HEK293 (cell line): ENCODE measurements around the gene AMIGO1.

ENCODE experiments used
- CTCF ChIA-PET: fragments of 350-600 bp; formaldehyde crosslinking; extraction: SDS; loops from one replicate; lab custom pipeline; 2021; ENCODE audit warnings: antibody characterized with exemption; lab: Yijun Ruan, JAX
- POLR2A ChIA-PET: fragments of 300-600 bp; formaldehyde crosslinking; extraction: SDS; loops from one replicate; lab custom pipeline; 2020; ENCODE audit warnings: antibody characterized with exemption, inconsistent platforms; lab: Yijun Ruan, JAX
- H3K27ac ChIP-seq: fragments of 200-500 bp; sonication (Bioruptor generic); 2 replicates; pipeline ENCODE4 v1.5.1; 2014; ENCODE audit warnings: low read depth, low read length, control low read depth, inconsistent platforms; ENCODE audit errors: extremely low read depth
- H3K36me3 ChIP-seq, 2 experiments: fragments of 200-500 bp in 1 of 2; sonication (Bioruptor generic) in 1 of 2; 1 replicate in 1 of 2; 2 replicates in 1 of 2; pipeline ENCODE4 v1.5.1; 2014 to 2017; ENCODE audit warnings: inconsistent platforms in 2 of 2, low read length in 2 of 2; ENCODE audit not compliant: control insufficient read depth in 2 of 2, insufficient read depth in 1 of 2
- H3K4me1 ChIP-seq: fragments of 200-500 bp; sonication (Bioruptor generic); 2 replicates; pipeline ENCODE4 v1.5.1; 2014; ENCODE audit warnings: mild to moderate bottlenecking, low read length, inconsistent platforms; ENCODE audit not compliant: control insufficient read depth, insufficient read depth
- H3K4me3 ChIP-seq: 2 replicates; pipeline ENCODE4 v1.5.1; 2011; ENCODE audit warnings: low read depth, mild to moderate bottlenecking, control low read depth, low read length, moderate library complexity
- H3K9me3 ChIP-seq: fragments of 200-500 bp; sonication (Bioruptor generic); 2 replicates; pipeline ENCODE4 v1.5.1; 2014; ENCODE audit warnings: low read depth, low read length, inconsistent platforms; ENCODE audit not compliant: control insufficient read depth, insufficient read depth
- BCL11B ChIP-seq: fragments of 450-650 bp; formaldehyde crosslinking; IDR thresholded peaks from 2 replicates; pipeline ENCODE4 v1.5.1; 2016; ENCODE audit warnings: low read depth, missing biosample characterization, missing genetic modification characterization
- KLF16 ChIP-seq: fragments of 450-650 bp; formaldehyde crosslinking; IDR thresholded peaks from 2 replicates; pipeline ENCODE4 v1.5.1; 2017; ENCODE audit warnings: missing biosample characterization, missing genetic modification characterization
- REPIN1 ChIP-seq: fragments of 450-650 bp; formaldehyde crosslinking; IDR thresholded peaks from 2 replicates; pipeline ENCODE4 v1.5.1; 2017; ENCODE audit warnings: missing biosample characterization, missing genetic modification characterization, low read depth
- YY2 ChIP-seq: fragments of 450-650 bp; formaldehyde crosslinking; IDR thresholded peaks from 2 replicates; pipeline ENCODE4 v1.5.1; 2016; ENCODE audit warnings: missing biosample characterization, missing genetic modification characterization
- ZBTB20 ChIP-seq: fragments of 450-650 bp; formaldehyde crosslinking; IDR thresholded peaks from 2 replicates; pipeline ENCODE4 v1.5.1; 2016; ENCODE audit warnings: missing biosample characterization, missing genetic modification characterization
- ZNF133 ChIP-seq: fragments of 450-650 bp; formaldehyde crosslinking; IDR thresholded peaks from 2 replicates; pipeline ENCODE4 v1.5.1; 2016; ENCODE audit warnings: missing biosample characterization, missing genetic modification characterization
- ZNF146 ChIP-seq: fragments of 450-650 bp; formaldehyde crosslinking; IDR thresholded peaks from 2 replicates; pipeline ENCODE4 v1.5.1; 2016; ENCODE audit warnings: missing biosample characterization, missing genetic modification characterization
- ZNF214 ChIP-seq: fragments of 450-650 bp; formaldehyde crosslinking; IDR thresholded peaks from 2 replicates; pipeline ENCODE4 v1.5.1; 2017; ENCODE audit warnings: missing biosample characterization, mild to moderate bottlenecking, missing genetic modification characterization, borderline replicate concordance
- ZNF549 ChIP-seq: fragments of 450-650 bp; IDR thresholded peaks from 2 replicates; pipeline ENCODE4 v1.5.1; 2018; ENCODE audit warnings: missing biosample characterization, missing genetic modification characterization, mild to moderate bottlenecking, inconsistent platforms, moderate library complexity
- ZNF600 ChIP-seq: fragments of 450-650 bp; formaldehyde crosslinking; IDR thresholded peaks from 2 replicates; pipeline ENCODE4 v1.5.1; 2016; ENCODE audit warnings: missing biosample characterization, missing genetic modification characterization
- ZNF623 ChIP-seq: fragments of 450-650 bp; formaldehyde crosslinking; IDR thresholded peaks from 2 replicates; pipeline ENCODE4 v1.5.1; 2016; ENCODE audit warnings: missing biosample characterization, missing genetic modification characterization
- ZNF658 ChIP-seq: fragments of 450-650 bp; formaldehyde crosslinking; IDR thresholded peaks from 2 replicates; pipeline ENCODE4; 2016; ENCODE audit warnings: missing biosample characterization, missing genetic modification characterization
- ZNF777 ChIP-seq: fragments of 450-650 bp; formaldehyde crosslinking; IDR thresholded peaks from 2 replicates; pipeline ENCODE4 v1.5.1; 2017; ENCODE audit warnings: missing biosample characterization, missing genetic modification characterization, borderline replicate concordance
- ZSCAN18 ChIP-seq: fragments of 450-650 bp; formaldehyde crosslinking; IDR thresholded peaks from 2 replicates; pipeline ENCODE4 v1.5.1; 2016; ENCODE audit warnings: missing biosample characterization, missing genetic modification characterization
- ZSCAN5A ChIP-seq: fragments of 450-650 bp; formaldehyde crosslinking; IDR thresholded peaks from 2 replicates; pipeline ENCODE4 v1.5.1; 2016; ENCODE audit warnings: missing biosample characterization, missing genetic modification characterization
- TF ChIP-seq, protein P1 (sequence below): fragments of 450-650 bp; formaldehyde crosslinking; IDR thresholded peaks from 2 replicates; pipeline ENCODE4 v1.5.1; 2016; ENCODE audit warnings: missing biosample characterization, missing genetic modification characterization
- TF ChIP-seq, protein P2 (sequence below): IDR thresholded peaks from 2 replicates; pipeline ENCODE4 v1.6.1; 2011; ENCODE audit warnings: mild to moderate bottlenecking, low read depth, low read length, borderline replicate concordance

Gene AMIGO1

DNA sequence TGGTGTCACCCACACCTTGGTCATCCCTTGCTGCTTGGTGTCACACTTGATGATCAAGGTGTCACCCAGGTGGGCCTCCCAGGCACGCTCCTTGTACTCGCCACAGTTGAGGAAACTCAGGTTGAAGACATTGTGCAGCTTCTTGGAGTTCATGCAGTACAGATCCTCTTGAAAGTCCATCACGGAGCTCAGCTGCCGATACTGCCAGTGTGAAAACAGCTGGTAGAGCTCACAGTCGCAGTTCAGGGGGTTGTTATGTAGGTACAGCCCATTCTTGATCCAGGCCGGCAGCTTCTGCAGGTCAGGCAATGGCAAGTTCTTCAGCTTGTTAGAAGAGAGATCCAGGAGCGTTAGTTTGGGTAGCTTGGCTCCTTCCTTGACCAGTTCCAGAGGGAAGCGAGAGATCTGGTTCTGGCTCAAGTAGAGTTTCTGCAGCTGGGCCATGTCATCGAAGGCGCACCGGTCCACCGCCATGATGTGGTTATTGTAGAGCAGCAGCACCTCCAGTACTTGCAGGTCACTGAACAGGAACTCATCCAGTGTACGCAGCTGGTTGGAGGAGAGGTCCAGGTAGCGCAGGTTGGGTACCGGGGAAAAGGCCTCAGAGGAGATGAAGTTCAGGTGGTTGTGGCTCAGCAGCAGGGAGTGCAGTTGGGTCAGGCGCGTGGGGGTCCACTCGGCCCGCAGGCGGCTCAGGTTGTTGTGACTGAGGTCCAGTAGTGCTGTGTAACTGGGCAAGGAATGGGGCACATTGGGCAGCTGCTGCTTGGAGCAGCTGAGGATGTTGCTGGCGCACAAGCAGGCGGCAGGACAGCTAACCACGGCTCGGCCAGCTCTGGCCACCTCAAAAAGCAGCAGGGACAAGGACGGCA lies 1.3 kb downstream of the AMIGO1 start:
- ChIA-PET CTCF (interaction anchor here (0.5 to 36.3 kb wide), 3 partner anchors 14 to 679 kb away, joined by 3 to 1152 read pairs (median 303); partner anchors contain the start of genes CYB561D1 and GPR61), POLR2A (no interaction called here)
- TF ChIP-seq ZNF146 (no peak), REPIN1 (no peak), ZNF133 (tag by site-specific recombination) (no peak), ZSCAN18 (tag by site-specific recombination) (no peak), BCL11B (tag by site-specific recombination) (no peak)
- TF ChIP-seq, protein P1, sequence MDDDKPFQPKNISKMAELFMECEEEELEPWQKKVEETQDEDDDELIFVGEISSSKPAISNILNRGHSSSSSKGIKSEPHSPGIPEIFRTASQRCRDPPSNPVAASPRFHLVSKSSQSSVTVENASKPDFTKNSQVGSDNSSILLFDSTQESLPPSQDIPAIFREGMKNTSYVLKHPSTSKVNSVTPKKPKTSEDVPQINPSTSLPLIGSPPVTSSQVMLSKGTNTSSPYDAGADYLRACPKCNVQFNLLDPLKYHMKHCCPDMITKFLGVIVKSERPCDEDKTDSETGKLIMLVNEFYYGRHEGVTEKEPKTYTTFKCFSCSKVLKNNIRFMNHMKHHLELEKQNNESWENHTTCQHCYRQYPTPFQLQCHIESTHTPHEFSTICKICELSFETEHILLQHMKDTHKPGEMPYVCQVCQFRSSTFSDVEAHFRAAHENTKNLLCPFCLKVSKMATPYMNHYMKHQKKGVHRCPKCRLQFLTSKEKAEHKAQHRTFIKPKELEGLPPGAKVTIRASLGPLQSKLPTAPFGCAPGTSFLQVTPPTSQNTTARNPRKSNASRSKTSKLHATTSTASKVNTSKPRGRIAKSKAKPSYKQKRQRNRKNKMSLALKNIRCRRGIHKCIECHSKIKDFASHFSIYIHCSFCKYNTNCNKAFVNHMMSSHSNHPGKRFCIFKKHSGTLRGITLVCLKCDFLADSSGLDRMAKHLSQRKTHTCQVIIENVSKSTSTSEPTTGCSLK (tag by site-specific recombination): no peak
- Histone ChIP-seq H3K36me3 (no peaks in the 10 kb centered on the region), H3K27ac (no peak overlapping the region), H3K9me3 (no peaks in the 10 kb centered on the region), H3K4me3 (no peak overlapping the region), H3K4me1 (no peaks in the 10 kb centered on the region)

DNA sequence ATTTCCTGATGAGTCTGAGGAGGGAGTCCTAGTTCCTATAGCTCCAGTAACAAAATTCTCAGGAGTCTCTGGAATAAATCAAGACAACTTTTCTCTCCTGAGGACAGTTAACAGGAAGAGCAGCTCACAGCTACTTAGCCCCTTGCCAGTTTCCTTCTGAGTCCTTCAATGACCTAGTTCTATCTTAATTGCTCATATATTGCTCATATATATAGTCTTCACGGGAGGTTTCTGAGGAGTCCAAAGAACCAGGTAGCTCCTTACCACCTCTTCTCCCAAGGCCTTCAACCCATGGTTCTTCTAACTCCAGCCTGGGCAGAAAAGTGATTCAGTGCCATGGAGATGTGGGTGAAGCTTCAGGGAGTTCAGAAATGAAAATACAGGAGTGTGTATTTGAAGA lies 4.6 kb downstream of the AMIGO1 start:
- Histone ChIP-seq H3K9me3 (no peaks in the 10 kb centered on the region), H3K27ac (no peak overlapping the region), H3K4me1 (no peaks in the 10 kb centered on the region), H3K36me3 (peaks cover 0 to 19% of the 10 kb centered on the region in 2 experiments; a peak in 1 of 3 replicates), H3K4me3 (no peak overlapping the region)
- TF ChIP-seq ZNF214 (tag by site-specific recombination) (no peak), ZNF777 (no peak), KLF16 (tag by site-specific recombination) (no peak), ZNF623 (tag by site-specific recombination) (no peak), ZNF658 (tag by site-specific recombination) (no peak), YY2 (no peak), ZSCAN5A (no peak), ZNF600 (tag by site-specific recombination) (no peak), ZNF549 (tag by site-specific recombination) (no peak), ZBTB20 (tag by site-specific recombination) (no peak)
- TF ChIP-seq, protein P2, sequence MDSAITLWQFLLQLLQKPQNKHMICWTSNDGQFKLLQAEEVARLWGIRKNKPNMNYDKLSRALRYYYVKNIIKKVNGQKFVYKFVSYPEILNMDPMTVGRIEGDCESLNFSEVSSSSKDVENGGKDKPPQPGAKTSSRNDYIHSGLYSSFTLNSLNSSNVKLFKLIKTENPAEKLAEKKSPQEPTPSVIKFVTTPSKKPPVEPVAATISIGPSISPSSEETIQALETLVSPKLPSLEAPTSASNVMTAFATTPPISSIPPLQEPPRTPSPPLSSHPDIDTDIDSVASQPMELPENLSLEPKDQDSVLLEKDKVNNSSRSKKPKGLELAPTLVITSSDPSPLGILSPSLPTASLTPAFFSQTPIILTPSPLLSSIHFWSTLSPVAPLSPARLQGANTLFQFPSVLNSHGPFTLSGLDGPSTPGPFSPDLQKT: no peak
- ChIA-PET POLR2A (no interaction called here), CTCF (interaction anchor here (1.2 to 36.3 kb wide), 5 partner anchors 10 to 480 kb away, joined by 3 to 1152 read pairs (median 5); partner anchors contain the start of genes AHCYL1, CYB561D1 and GPR61)
